HG02763 (cell line): ENCODE results near the gene MAFB.

Experiments used
- ATAC-seq: cut with Tn5 transposase; IDR thresholded peaks from one replicate; pipeline ENCODE4 v1.9.1; 2021; ENCODE audit warnings: mild to moderate bottlenecking, moderate library complexity; ENCODE audit not compliant: unreplicated experiment

The MAFB gene

GRCh38 chr20:40635971-40636370, 53.1 kb downstream of the MAFB start:
- ATAC-seq = no peak
